ENCODE measurements around the gene GRK1. TPM values are rescaled to one million over a fixed set of nuclear protein-coding genes. Genes with fewer than 3 reads are reported as not detected.
A peak's percentile ranks its signal among the peaks of the same experiment; 100 is the strongest.

The GRK1 gene
- total RNA-seq, 1 donor from 2014 or later = 0.06 TPM

GRCh38 chr13:113784645-113785024 lies 117.6 kb downstream of the GRK1 start:
- DNase-seq (ENCODE audit: low read depth) = no peak
- H3K4me3 ChIP-seq (ENCODE audit: low read depth, low read length) = no peak overlapping the region
- TF ChIP-seq CTCF (conservative IDR thresholded peaks at IDR 0.05; ENCODE audit: low read depth, low read length) = no peak

- no peak overlapping the region for H3K4me3 ChIP-seq (ENCODE audit: low read depth, low read length)
- TF ChIP-seq CTCF (conservative IDR thresholded peaks at IDR 0.05; ENCODE audit: low read depth, low read length) = no peak
- DNase-seq (ENCODE audit: low read depth) = peak; percentile 87
Observed at GRCh38 chr13:113785051-113786010, 118.3 kb downstream of the GRK1 start.

- H3K4me3 ChIP-seq (ENCODE audit: low read depth, low read length) = no peak overlapping the region
- DNase-seq (ENCODE audit: low read depth) = no peak
- TF ChIP-seq CTCF (conservative IDR thresholded peaks at IDR 0.05; ENCODE audit: low read depth, low read length) = no peak
Observed at GRCh38 chr13:113786262-113786841, 119.3 kb downstream of the GRK1 start.

Other genes starting within 250 kb of the GRK1 start
- gene ADPRHL1, start 213.7 kb upstream of the GRK1 start, total RNA-seq = 2.2 and 3.3 TPM in 2 replicates
- gene DCUN1D2, start 176.5 kb upstream of the GRK1 start, total RNA-seq = 8.1 and 8.7 TPM in 2 replicates
- gene TFDP1, start 82.5 kb upstream of the GRK1 start, total RNA-seq = 105 and 111 TPM in 2 replicates
- gene ATP4B, start 9.0 kb upstream of the GRK1 start, total RNA-seq = not detected in 2 replicates
- 6.9 and 7.4 TPM in 2 replicates for gene TMEM255B, start 92.0 kb downstream of the GRK1 start, total RNA-seq
- gene GAS6, start 196.9 kb downstream of the GRK1 start, total RNA-seq = 127 and 142 TPM in 2 replicates